ENCODE data around the gene NCAPG2.
A peak's percentile ranks its signal among the peaks of the same experiment; 100 is the strongest.

NCAPG2 gene

DNA sequence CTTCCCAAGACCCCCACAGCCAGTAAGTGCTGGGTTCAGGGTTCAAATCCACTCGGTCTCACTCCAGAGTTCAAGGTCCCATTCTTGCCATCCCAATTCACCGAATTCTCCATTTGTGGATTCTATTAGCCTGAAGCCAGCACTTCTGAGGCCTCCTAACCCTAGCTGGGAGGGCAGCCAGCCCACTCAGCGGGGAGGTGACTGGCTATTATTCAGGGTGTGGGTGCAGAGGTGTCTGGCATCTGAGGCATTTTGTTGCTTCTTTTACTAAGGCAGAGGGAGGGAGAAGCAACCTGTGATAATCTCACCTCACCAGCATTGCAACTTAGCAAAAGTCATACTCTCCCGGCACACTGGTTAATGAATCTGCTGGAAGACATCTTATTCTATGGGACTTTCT lies 108.3 kb downstream of the NCAPG2 start:
- DNase-seq (ENCODE audit: low read depth in 2 of 2): no peak

DNA sequence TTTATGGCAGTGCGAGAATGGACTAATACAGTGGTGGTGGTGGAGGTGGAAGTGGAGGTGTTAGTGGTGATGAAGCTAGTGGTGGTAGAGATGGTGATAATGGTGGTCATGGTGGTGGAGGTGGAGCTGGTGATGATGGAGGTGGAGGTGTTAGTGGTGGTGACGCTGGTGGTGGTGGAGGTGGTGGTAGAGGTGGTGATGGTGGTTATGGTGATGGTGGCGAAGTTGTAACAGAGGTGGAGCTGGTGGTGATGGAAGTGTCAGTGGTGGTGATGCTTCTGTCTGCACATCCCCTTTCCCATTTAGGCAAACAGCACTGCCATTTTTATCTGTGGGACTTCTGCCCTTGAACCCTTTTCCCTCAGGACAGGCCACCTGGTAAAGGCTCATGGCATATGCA lies 109.5 kb downstream of the NCAPG2 start:
- DNase-seq (ENCODE audit: low read depth in 2 of 2): no peak

DNA sequence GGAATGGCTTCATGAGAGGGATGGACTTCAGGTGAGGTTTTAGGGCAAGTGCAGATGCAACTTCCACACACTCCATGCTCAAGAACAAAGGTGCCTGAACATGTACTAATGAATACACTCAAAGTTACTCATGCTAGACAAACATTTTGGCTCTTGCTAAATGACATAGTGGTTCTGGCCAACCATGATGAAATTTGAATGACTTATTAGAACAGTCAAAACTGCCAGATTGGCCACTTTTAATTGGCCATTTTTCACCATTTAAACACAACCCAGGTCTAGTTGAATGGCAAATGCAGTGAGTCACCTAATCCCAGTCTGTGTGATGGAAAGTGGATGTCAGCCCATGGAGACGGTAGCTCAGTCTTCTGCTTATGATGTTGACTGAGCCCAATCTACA lies 112.1 kb downstream of the NCAPG2 start:
- no peak for DNase-seq (ENCODE audit: low read depth in 2 of 2)

DNA sequence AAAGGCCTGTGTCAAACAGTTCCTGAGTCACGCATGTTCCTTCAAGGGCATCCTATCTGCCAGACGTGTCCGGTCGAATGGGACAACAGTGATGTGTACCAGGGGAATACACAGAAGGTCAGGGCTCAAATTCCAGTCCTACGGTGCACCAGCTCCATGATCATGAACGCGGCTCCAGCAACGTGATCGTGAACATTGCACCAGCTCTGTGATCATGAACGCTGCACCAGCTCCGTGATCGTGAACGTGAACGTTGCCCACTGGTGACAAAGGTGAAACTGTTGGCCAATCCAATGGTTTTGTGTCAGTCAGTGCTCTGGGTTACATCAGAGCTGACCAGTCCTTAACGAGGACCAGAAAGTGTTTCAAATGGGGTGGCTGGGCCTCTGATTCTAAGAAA lies 112.7 kb downstream of the NCAPG2 start:
- DNase-seq (ENCODE audit: low read depth in 2 of 2): no peak

DNA sequence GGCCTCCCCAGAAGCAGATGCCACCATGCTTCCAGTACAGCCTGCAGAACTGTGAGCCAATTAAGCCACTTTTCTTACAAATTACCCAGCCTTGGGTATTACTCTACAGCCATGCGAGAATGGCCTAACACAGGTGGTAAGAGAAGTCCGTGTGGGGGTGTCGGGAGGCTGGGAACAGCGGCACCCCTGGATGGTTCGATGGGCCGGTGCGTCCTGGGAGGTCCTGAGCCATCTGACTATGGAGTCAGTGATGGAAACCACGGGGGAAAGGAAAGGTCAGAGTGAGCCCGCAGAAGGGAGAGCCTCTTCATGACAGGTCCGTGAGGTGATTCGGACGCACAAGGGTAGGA lies 114.4 kb downstream of the NCAPG2 start:
- no peak for DNase-seq (ENCODE audit: low read depth in 2 of 2)

DNA sequence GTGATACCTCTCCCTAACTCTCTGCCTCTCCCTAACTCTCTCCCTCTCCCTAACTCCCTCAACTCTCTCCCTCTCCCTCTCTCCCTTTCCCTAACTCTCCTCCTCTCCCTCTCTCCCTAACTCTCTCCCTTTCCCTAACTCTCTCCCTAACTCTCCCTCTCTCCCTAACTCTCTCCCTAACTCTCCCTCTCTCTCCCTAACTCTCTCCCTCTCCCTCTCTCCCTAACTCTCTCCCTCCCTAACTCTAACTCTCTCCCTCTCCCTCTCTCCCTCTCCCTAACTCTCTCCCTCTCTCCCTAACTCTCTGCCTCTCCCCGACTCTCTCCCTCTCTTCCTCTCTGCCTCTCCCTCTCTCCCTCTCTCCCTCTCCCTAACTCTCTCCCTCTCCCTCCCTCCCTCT lies 115.0 kb downstream of the NCAPG2 start:
- DNase-seq (ENCODE audit: low read depth in 2 of 2): no peak

DNA sequence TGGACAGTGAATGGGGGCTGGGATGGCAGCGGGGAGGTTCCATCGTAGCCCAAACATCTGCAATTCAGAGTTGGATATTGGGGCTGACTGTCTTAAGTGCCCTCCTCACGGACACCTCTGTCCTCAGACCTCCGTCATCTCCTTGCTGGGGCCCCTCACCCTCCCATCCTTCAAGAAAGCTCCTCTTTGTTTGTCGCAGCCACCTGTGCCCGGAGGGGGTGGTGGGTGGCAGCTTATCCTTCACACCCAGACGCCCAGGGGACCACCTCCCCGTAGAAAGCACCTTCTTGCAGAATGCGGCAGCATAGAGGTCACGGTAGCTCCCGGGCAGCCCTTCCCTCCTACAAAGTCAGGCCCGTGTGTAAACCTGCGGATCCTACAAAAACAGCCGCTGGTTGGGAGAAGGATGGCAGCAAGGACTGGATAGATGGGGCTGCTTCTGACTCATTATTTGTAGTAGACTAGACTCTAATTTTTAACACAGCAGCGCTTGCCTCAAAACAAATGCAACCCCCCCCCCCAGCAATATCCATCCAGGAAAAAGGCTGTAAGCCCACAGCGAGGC lies 115.6 kb downstream of the NCAPG2 start:
- DNase-seq (ENCODE audit: low read depth in 2 of 2): no peak

DNA sequence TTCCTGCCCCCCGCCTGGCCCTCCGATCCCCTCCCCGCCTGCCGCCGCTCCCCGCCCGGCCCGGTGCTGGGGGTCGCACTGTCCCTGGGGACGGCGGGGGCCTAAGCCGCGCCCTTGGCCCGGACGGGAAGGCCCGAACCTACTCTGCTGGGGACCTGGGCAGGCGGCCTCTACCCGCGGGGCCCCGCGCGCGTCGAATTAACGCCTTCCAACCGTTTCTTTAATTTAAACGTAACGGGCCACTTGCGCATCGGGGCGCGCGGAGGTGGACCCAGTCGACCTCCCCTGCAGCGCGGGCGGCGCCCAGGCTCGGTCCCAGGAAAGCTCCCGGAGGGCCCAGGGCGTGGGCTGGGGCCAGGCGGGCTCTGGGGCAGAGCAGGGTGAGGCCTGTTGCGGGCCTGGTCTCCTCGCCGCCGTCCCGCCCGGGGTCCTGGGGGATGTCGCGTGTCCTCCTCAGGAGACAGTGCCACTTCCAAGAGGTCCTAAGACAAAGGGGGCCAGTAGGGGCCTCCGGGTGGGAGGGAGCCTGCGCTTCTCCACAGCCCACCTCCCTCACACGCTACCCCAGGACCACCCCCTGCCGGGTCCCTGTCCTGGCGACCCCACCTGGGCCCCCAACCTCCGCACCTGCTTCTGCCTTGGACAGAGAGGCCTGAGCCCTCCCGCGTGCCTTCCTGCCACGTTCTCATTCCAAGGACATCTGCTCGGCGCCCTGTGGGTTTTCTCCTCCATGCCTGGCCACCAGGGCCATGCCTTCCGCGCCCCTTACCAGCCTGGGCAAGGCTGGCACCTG lies 116.3 kb downstream of the NCAPG2 start:
- no peak for DNase-seq (ENCODE audit: low read depth in 2 of 2)

DNA sequence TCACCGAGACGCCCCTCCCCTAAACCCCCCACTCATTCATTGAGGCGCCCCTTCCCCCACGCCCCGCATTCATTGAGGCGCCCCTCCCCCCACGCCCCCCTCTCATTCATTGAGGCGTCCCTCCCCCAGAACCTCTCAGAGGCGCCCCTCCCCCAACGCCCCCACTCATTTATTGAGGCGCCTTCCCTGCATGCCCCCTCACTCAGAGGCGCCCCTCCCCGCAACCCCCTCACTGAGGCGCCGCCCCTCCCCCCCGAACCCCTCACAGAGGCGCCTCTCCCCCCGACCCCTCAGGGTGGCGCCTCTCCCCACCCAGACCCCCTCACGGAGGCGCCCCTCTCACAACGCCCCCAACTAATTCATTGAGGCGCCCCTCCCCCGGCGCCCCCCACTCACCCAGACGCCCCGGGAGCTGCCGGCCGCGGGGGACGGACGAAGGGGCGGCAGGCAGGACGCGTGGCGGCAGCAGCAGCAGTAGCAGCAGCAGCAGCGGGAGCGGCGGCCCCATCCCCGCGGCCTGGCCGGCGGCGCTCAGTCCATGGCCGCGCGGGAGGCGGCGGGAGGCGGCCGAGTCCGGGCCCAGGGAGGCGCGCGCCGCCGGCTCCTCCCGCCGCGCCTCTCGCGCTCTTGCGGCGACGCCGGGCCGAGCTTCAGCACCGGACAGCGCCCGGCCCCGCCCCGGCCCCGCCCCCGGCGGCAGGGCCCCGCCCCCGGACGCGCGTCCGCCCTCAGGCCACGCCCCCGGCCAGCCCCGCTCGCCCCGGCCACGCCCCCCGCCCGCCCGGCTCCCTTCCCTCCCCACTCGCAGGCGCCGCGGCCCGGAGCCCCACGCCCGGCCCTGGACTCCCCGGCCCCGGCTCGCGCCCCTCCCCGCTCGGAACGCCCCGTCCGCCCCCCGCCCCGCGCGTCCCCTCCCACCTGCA lies 117.2 kb downstream of the NCAPG2 start, which contains the start of gene PTPRN2:
TSS of gene PTPRN2 (minus strand) at position 662 of the 923 bp plus-strand sequence.
- peak in 1 of 2 experiments; percentile 18 for DNase-seq (ENCODE audit: low read depth in 2 of 2)

DNA sequence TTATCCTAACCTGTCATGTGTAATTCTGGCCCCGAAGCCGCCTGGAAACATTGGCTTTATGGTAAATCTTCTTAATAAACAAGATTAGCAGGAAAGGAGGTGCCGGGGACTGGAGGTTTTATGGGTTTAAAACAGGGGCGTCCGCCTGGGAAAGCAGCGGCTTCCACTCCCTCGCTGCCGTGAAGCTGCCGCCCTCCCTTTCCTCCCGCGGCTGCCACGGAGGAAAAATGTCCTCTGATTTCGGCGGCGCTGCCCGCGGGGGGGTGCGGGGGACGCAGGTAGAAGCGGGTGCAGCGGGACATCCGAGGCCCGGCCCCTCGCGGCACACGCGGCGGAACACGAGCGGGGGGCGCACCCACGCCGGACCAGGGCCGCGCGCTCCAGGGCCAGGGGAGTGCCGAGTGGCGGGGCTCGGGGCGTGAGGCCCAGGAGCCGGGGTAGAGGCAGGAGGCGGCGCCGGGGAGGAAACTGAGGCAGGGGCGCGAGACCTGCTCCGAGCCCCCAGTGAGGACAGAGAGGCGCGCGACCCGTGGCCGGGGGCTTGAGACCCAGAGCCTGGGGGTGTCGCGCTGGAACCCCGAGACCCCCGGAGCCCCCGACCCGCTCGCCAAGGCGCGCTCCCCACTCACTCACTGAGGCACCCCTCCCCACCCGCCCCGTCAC lies 118.0 kb downstream of the NCAPG2 start:
- no peak for DNase-seq (ENCODE audit: low read depth in 2 of 2)

DNA sequence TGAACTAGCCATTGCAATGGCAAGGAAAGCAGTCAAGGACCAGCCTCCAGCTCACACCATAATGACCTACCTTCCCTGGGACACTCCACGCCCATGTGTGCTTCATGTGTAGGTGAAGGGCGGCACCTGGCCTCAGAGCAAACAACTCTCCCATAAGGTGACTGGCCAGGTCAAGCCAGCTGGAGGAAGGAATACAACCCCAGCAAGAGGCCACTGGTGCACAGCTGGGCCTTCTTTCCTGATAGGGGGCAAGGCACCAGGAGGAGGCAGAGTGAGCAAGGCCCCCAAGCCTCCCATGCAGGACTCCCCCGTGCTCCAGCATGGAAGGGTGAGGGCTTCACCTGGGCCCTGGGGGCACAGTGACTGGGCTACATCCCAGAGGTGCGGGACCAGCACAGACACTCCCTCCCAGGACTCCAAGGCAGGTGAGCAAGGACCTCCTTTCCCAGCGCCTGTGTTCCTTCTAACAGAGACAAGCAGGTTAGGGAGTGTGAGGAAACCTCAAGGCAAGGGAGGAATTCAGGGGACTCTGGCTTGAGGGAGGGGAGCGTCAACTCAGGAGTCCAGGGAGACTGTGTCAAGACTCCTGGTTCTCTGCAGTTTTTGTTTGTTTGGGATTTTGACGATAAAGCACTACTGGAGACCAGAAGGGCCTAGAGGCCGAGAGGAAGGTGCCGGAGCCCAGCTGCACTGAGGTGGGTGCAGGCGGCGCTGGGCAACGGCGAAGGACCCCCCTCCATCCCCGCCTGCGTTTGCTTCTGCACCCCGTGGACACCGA lies 118.7 kb downstream of the NCAPG2 start:
- no peak for DNase-seq (ENCODE audit: low read depth in 2 of 2)

DNA sequence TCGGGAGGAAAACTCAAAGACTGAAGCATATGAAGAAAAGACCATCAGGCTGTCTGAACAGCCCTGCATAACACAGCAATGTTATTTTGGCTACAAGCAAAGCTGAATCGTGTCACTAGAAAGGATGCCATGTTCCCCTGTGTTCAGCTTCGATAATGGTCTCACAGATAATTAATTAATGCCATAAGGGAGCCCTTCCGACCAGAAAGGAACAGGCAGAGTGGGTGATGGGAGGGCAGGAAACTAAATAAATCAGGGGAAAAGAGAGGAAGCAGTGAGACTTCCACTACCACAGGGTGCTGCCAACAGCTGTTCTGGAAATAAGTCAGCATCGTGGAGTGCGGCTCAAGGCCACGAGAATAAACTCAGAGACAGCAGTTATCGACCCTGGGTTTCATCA lies 120.2 kb downstream of the NCAPG2 start:
- DNase-seq (ENCODE audit: low read depth in 2 of 2): no peak

DNA sequence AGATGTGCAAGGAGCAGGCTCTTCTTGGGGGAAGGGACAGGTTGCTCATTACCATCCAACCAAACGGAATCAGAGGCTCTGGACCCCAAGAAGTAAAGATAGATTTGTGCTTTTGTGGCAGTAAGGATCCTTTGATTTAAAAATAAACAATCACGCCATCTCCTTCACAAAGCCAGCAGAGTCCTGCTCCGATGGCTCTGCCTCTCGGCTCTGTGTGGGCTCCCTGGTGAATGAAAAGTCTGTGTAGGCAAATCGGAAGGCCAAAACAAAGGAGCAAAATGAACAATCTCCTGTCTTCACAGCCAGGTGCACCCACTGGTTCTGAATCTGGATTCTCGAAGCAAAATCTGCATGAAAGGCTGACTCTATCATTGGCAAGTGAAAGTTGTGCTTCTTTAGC lies 120.8 kb downstream of the NCAPG2 start:
- DNase-seq (ENCODE audit: low read depth in 2 of 2): no peak

DNA sequence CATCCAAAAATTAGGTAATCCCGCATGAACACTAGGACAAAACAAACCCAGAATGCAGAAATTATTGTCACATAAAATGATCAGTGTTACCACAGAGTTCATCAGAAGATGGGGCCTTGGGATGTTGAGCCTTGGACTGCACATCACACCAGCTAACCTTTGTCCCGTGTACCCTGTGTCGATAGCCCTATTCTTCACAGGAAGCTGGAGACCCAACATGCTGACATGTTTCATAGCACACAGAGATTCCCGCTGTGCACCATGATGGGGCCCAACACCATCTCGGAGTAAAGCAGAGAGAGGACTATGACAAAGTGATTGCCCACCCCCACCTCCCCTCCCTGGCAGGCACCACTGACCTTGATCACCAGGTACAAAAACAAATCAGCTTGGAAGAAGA lies 121.5 kb downstream of the NCAPG2 start:
- DNase-seq (ENCODE audit: low read depth in 2 of 2): no peak

DNA sequence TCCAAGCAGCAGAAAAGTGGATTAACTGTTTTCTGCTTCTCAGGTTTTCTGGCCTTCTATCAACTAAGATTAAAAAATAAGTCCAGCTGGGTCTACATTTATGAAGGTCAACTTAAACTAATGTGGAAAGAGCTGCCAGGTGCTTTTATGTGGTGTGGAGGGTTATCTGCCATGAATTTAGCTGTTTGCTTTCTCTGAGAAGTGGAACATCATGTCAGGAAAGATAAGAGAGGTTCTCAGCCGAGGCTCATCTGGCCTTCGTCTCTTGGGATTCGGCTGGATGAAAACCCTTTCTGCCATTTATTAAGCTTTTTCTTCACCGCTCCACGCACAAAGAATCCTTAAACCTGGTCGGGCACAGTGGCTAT lies 122.5 kb downstream of the NCAPG2 start:
- DNase-seq (ENCODE audit: low read depth in 2 of 2): no peak

DNA sequence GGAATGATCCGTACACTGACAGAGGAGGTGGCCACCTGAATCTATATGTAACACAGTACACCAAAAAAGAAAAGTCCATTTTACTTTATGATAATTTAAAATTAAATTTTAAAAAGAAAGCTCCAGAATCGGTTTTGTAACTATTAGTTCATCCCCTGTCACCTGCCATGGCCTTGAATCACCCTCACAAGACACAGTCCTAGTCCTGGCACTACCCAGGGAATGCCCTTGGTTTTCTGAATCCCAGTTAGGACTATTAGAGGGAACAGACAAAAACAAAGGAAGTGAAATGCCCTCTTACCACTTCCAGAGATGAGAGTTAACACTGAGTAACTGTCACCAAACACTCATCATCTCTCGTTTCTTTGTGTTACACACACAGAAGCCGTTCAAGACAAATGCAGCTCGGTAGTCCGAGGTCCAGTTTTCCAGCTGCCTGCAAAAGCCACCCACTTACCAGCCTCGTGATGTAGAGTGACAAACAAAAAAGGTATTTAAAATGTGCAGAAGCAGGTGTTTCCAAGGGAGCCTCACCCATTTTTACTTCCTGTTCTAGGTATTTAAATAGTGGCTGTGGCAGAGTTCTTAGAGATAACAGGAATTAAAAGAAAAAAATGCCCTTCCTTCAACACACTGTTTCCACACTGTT lies 123.0 kb downstream of the NCAPG2 start:
- no peak for DNase-seq (ENCODE audit: low read depth in 2 of 2)
